Stimulated activated CD4-positive, alpha-beta T cell treated with anti-CD3 and anti-CD28 coated beads, Interleukin-15, amount 100 ng/mL, for 1 hour (primary cell): ENCODE measurements around the gene LMAN2.
"Not testable (repeated sequence)": the region's sequence is repeated elsewhere in the genome, so short reads cannot be mapped to it uniquely, and the experiment has no call there.

Experiments
- DNase-seq, 2 donors: peaks; one replicate each; pipeline ENCODE4 v3.0.0-alpha.2; 2020; ENCODE audit warnings: low read depth in 1 of 2, low spot score in 1 of 2

The LMAN2 gene

GRCh38 chr5:177349762-177350161 lies 1.7 kb downstream of the LMAN2 start:
- no peak for DNase-seq

DNA sequence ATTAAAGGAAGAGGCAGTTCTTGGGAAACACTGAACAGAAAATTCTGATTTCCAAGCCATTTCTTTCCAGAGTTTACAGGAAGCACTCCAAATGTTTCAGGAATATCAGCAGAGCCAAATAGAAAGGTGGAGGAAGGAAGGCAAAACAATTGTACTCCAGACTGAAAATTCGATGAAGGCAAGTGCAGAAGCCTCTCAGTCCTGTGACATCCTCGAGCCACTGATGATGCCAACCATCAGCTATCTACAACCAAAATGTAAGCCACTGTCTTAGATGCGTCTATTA lies 2.2 kb downstream of the LMAN2 start:
- no peak for DNase-seq

DNA sequence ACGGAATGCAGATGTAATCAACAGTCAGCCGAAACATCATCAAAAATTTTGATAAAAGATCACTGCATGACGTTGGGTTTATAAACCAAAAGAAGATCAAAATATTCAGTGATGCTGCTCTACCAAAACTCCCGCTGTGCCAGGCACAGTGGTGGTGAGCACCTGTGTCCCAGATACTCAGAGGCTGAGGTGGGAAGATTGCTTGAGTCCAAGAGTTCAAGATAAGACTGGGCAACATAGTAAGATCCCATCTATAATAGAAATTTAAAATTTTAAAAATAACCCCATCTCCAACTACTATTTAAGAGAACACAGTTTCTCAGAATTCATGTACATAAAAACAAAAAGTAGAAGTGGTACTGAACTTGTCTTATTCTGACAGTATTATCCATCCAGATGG lies 3.8 kb downstream of the LMAN2 start:
- no peak for DNase-seq

GRCh38 chr5:177346820-177347219 lies 4.6 kb downstream of the LMAN2 start:
- no peak for DNase-seq

GRCh38 chr5:177344891-177345290 lies 6.6 kb downstream of the LMAN2 start:
- no peak for DNase-seq

DNA sequence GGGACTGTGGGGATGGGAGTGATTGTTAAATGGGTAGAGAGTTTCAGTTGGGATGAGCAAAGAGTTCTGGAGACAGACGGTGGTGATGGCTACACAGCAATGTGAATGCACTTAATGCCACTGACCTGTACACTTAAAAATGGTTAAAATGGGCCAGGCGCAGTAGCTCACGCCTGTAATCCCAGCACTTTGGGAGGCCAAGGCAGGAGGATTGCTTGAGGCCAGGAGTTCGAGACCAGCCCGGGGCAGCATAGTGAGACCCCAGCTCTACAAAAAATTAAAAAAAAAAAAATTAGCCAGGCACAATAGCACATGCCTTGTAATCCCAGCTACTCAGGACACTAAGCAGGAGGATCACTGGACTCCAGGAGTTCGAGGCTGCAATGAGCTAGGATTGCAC lies 7.7 kb downstream of the LMAN2 start:
- no peak for DNase-seq

GRCh38 chr5:177343000-177343399 lies 8.5 kb downstream of the LMAN2 start:
- DNase-seq, result not testable (repeated sequence)

GRCh38 chr5:177339107-177339638 lies 12.3 kb downstream of the LMAN2 start:
- no peak for DNase-seq

GRCh38 chr5:177338251-177339106 lies 13.0 kb downstream of the LMAN2 start:
- no peak for DNase-seq

DNA sequence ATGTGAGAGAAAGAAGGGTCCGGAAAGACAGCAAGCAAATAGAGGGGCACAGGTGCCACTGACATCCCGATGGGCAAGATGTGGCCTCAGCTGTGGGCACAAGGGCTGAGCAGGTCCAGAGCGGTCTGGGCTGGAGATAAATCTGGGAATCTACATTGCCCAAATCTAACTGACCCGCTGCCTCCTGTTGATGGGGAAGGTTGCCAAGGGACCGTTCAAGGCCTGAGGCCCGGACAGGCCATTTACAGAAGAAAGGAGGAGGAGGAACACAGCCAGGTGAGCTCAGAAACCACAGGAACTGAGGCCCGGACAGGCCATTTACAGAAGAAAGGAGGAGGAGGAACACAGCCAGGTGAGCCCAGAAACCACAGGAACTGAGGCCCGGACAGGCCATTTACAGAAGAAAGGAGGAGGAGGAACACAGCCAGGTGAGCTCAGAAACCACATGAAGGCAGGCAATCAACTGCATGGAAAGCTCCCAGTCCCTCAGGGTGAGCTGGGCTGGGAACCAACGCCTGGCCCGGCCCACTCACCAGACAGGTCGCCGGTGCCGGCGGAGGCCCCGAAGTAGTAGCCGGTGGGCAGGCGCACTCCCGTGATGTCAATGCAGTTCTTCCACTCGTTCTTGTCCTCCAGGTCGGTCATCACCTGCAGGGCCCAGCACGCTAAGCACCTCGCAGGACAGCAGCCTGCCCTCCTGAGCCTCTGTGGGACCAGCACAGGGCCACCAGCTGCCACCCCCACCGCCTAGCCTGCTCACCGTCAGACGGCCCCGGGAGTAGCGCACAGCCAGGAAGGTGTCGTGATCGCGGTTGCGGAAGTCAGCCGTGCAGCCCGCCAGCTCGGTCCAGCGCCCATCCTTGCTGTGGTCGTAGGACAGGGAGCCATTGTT lies 14.6 kb downstream of the LMAN2 start:
- no peak for DNase-seq

- no peak for DNase-seq
Observed at GRCh38 chr5:177336112-177336511, 15.4 kb downstream of the LMAN2 start.

GRCh38 chr5:177335701-177336065 lies 15.8 kb downstream of the LMAN2 start:
- no peak for DNase-seq

DNA sequence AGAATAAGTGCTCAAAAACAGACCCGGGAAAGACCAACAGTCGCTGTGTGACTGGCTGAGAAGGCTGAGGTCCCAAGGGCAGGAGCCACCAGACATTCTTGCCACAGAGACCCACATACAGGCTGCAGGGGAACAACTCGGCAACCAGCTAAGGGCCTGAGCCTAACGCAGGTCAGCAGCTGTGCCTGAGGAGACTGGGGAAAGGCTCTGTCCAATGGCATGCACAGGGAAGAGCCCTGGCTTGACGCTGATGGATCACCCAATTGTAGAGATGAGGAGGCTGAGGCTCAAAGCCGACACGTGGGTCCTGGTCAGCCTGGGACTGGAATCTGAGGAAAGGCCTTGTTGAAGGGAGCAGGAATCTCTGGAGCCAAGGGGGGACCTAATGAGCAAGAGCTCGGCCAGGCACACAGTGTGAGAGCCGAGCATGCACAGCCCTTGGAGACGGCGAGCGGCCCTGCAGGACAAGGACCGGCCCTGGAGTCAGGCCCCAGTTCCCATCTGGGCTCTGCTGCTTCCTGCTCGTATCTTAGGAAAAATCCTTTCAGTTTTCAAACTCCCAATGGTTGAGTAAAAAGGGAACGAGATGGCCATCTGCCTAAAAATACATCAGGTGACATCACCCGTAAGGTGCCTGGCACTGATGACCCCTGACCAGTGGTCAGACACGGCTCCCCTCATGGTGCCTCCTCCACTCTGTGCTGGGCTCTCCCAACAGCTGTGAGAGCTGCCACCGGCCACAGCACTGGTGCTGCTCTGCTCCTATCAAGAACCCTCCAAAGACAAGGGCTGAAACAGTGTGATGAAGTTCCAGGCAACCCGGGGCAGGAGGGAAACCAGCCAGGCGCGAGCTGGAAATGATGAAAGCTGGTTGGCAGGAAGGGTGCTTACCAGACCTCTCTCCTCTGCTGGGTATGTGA lies 16.4 kb downstream of the LMAN2 start:
- no peak for DNase-seq

- DNase-seq, result no peak
Observed at GRCh38 chr5:177334155-177334551, 17.3 kb downstream of the LMAN2 start.

GRCh38 chr5:177333420-177334154 lies 17.9 kb downstream of the LMAN2 start:
- DNase-seq, result no peak

GRCh38 chr5:177332896-177333260 lies 18.6 kb downstream of the LMAN2 start:
- no peak for DNase-seq

DNA sequence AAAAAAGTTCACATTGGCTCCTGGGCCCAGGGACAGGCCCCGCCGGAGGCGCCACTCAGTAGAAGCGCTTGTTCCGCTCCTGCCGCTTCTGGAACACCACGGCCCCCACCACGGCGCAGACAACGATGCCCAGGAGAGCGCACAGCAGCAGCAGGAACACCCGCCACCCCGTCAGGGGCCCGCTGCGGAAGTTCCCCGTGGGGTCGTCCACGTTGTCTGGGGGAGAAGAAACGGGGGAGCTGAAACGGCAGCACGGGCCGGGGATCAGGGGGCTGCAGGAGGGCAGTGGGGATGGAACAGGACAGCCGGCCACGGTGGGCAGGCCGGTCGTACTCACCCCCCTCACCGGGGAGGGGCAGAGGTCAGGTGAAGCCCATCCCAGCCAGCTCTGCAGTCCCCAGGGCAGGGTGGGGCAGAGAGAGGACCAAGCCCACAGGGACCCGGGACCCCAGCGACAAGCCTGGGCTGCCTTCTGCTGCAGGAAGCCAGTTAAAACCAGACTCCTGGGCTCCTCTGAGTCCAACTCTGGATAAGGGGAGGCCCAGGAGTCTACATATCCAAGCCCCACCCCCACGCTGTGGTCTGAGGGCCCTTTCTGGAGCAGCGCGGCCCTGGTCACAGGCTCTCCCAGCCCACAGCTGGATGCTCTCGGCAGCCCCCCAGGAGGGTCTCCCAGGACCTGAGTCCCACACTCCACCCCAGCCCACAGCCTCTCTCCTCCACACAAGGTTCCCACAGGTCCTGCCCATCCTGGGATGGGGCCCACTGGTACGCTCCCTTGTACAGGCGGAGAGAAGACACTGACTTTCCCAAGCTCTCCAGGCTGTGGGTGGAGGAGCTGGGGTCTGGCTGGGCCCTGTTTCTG lies 19.2 kb downstream of the LMAN2 start:
- DNase-seq, result no peak

- DNase-seq, result no peak
Observed at GRCh38 chr5:177330991-177331842, 20.3 kb downstream of the LMAN2 start.

DNA sequence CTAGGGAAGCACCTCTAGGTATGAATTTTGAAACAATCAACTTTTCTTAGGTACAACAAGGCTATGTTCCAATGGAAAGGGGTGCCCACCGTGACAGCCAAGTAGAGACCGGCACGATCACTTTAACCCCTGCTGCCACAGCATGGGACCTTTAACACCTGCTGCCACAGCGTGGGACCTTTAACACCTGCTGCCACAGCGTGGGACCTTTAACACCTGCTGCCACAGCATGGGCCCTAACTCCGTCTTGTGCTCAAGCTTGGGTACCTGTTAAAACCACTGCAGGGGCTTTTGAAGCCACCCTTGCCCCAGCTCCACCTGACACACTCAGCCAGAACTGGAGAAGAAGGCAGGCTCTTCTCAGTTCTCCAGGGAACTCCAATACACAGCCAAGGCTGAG lies 21.6 kb downstream of the LMAN2 start:
- no peak for DNase-seq
